HS-5 (cell line): ENCODE data around the gene LCNL1.

ENCODE experiments used
- DNase-seq: peaks from one replicate; pipeline ENCODE4 v3.0.0-alpha.2; 2012; ENCODE audit warnings: low read depth

LCNL1 gene

DNA sequence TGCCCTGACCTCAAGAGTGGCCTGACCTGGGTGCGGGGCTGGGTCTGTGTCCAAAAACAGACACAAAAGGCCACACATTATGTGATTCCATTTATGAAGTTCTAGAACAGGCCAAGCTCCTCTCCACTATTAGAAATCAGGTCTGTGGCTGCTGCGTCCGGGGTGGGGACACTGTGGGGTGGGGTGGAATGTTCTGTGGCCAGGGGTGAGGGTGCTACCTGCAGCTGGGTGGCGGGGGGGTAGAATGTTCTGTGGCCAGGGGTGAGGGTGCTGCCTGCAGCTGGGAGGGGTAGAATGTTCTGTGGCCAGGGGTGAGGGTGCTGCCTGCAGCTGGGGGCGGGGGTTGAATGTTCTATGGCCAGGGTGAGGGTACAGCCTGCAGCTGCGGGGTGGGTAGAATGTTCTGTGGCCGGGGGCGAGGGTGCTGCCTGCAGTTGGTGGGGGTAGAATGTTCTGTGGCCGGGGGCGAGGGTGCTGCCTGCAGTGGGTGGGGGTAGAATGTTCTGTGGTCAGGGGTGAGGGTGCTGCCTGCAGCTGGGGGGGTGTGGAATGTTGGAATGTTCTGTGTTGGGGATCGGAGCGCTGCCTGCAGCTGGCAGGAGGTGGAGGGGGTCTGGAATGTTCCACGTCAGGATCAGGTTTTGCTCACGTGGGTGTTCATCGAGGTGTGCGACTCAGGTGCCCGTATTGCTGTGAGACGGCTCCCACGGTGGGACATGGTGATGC, 22.4 kb upstream of the LCNL1 start:
- DNase-seq: no peak

DNA sequence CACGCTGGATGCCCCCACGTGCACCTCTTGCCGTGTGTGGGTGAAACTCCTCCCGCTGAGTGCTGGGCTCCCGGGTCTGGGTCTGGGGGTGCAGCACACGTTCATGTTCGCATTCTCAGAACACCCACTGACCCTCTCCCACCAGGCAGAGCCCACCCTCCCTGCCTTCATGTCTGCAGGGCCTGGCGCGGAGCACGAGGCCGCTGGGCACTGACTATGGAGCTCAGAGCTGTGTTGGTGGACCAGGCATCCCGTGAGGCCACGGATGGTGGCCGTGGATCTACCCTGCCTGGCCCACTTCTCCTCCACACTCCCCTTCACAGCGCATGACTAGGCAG, 21.9 kb upstream of the LCNL1 start:
- DNase-seq: no peak

DNA sequence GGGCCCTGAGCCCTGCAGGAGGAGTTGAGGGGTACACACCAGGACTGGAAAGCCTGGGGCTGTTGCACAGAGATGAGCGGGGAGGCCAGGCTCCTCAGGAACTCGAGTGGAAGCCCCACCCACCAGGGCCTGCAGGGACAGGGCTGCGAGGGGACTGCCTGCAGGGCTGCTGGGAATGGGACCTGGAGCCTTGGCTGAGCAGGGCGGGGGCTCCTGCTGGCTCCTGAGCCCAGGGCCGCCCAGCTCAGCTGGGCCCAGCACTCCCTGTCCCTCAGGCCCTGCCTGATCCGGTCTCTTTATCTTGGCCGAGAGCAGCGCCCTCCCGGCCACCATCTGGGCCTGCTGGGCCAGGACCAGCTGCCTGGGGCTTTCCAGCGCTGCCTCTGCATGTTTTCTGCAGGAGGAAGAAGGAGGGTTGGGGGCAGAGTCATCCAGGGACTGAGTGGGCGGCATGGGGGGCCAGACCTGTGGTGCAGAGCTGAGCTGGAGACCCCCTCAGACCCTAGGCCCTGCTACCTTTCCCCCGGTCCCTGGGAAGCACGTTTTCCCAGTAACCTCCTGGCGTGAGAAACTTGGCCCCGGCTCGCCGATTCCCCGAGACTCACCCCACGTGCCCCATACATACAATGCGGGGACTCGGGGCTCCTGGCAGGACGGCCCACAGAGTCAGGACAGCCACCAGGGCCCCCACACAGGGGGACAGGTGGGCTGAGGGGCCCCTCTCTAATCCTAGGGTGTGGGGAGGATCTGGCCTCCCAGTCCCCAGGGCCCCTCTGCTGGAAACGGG, 21.3 kb upstream of the LCNL1 start:
- DNase-seq: no peak

DNA sequence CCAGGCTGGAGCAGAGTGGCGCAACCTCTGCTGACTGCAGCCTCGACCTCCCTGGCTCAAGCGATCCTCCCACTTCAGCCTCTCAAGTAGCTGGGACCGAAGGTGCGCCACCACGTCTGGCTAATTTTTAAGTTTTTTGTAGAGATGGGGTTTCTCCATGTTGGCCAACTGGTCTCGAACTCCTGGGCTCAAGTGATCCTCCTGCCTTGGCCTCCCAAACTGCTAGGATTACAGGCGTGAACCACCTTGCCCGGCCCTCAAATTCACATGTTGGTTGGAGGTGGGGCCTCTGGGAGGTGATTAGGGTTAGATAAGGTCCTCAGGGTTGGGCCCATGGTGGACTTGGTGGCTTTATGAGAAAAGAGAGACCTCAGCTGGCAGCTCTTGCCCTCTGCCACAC, 20.6 kb upstream of the LCNL1 start:
- DNase-seq: no peak

DNA sequence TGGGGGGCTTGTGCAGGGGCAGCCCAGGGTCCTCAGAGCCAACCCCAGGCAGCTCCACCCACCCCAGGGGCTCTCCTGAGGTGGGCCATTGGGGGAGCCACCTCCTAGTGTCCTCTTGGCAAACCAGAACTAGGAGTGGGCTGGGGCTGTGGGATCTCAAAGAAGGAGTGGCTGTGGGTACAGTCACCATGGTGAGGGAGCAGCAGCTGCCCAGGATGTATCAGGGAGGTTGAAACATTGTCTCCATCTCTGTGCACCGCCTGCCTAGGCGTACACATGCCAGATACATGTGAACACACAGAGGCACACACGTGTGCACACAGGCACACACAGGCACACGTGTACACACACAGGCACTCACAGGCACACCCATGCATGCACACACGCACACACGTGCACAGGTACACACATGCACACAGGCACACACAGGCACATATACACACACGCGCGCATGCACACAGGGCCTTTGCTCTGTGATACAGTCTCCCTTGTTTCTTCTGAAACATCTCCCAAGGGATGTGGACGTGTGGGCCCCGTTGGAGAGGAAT, 20.0 kb upstream of the LCNL1 start:
- no peak for DNase-seq

DNA sequence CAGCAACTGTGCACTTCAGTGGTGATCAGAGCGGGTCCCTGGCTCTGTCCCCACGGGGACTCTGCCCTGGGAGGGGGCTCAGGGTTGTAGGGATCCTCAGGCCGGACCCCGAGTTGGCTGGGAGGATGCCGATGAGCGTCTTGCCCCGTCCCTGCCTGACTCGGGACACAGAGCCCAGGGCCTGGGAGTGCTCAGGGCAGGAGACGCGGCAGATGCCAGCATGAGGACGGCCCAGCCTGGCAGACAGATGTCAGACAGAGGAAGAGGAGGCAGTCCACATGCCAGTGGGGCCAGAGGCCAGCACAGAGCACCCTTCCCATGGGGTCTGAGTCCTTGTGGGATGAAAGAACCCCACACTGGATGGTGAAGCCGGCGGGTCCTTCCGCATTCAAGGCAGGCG, 19.5 kb upstream of the LCNL1 start:
- DNase-seq: no peak

DNA sequence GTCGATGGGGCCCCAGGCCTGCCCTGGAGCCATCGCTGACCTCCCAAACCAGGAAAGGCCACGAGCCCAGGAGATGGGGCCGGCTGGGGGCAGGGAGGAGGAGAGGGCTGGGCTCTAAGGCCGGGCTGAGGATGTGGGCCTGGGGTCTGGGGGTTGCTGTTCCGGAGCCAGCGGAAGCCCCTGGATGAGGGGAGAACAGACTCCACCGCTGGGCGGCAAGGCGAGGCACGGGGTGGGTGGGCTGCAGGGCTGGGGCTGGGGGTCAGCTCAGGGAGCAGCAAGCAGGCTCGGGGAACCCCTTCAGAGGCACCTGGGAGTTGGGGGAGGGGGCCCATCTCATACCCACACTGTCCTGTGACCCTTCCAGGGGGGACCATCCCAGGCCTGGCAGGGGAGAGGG, 19.0 kb upstream of the LCNL1 start:
- no peak for DNase-seq

DNA sequence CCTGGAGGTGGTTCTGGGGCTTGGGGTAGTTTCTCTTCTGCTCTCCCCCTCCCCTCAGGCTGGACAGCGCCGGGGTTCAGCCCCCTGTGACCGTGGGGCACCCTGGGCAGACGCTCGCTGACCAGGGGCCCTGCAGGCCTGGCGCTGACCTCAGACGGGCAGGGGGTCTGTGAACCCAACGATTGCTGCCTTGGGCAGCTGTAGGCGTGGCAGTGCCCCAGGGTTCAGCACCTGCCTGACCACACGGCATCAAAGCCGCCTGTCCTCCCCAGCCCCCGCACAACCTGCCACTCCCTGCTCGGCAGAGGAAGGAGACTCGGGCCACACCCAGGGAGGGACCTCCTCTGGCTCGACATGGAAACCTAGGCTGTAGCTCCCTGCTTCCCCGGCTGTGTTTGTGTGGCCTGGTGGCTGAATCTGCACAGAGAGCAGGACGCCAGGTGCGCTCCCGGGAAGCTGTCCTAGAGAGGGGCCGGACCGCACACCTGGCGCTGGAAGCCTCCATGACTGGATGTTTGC, 18.6 kb upstream of the LCNL1 start:
- no peak for DNase-seq

DNA sequence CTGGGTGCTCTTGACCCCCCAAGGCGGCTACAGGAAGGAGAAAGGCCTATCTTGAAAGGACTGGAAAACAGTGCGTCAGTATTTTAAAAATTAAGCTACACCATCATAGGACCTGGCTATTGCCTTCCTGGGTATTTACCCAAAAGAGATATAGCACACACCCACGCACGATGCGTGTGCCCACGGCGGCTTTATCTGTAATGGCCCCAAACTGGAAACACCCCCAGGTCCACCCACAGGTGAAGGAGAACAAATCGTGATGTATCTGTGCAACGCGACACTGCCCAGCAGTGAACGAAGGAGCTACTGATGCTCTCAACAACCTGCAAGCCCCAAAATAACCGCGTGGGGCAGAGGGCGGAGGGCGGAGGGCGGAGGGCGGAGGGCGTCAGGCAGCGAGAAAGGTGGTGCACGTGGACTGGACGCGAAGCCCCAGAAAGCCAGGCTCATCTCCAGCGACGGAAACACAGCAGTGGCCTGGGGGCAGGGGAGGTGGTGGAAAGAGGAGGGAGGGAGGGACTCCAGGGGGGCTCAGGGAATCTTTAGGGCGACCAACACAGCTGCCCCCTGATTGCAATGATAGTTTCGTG, 17.9 kb upstream of the LCNL1 start:
- no peak for DNase-seq

DNA sequence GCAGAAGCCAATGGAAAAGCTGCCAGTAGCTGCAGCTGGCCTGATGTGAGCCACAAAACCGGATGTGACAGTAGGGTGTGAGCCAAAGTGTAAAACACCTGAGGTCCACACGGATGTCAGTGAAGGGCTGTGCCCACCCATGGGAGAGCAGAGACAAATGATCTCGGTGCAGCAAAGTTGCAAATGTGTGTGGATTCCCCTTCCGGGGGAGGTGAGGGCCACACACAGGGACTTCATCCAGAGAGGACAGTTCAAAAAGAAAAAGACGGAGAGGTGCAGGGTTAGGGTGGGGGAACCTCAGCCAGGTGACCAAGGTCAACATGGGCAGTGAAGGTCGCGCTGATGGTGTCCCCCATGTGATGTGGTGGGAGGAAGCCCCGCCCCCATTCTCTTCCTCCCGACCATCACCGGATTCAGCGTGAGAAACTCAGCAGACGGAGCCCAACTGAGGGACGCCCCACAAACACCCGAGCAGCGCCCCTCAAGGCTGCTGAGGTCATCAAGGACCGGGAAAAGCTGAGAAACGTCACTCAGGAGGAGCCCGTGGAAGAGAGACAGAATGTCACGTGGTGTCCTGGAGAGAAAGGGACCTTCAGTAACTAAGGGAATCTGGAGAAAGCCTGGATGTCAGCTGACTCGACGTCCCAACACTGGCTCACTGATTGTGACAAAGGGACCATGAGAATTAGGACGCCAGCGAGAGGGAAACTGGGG, 16.9 kb upstream of the LCNL1 start:
- no peak for DNase-seq

DNA sequence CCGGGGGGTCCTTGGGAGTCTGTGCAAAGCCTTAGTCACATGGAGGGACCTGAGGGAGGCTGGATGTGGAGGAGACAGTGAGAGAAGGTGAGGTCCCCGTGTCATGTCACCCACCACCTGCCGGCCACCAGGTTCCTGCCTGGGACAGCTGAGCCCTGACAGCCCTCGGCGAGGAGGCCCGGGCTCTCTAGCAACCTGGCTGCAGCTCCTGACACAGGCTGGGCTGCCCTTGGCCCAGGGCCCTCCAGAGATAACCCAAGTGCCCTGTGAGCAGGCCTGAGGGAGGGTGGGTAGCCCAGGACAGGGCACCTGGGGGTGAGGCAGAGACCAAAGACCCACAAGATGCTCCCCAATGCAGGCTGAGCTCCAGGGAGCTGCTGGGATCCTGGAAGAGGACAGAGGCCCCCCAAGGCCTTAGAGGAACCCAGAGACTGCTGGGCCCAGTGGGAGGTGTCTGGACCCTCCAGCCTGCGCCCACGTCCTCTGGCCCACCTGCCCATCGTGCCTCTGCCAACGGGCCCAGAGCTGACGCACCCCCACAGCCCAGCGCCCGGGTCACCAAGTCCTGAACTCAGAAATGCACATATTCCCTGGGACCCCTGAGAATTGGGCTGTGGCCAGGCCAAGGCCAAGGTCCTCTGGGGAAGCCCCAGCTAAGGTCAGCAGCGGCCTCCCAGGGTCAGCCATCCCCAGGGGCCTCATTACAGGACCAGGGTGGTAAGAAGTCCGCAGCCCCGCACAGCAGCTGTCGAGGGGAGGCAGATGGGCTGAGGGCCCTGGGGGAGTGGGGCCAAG, 14.3 kb upstream of the LCNL1 start:
- DNase-seq: no peak

DNA sequence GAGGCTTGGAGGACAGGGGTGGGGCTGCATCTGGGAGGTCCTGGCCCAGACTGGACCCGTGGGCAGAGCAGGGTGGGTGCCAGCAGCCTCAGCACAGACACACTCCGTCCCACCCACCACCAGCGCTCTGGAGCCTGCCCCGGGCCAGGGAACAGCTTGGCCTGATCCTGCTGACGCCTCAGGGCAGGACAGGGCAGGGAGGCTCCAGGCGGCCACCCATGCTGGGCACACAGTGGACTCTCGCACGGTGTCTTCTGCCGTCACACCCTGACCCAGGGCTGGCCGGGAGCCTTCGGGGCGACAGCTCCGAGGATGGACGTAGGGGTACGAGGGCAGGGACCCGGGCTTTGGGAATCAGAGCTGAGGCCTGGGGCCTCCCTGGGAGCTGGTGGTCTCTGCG, 13.6 kb upstream of the LCNL1 start:
- DNase-seq: no peak

DNA sequence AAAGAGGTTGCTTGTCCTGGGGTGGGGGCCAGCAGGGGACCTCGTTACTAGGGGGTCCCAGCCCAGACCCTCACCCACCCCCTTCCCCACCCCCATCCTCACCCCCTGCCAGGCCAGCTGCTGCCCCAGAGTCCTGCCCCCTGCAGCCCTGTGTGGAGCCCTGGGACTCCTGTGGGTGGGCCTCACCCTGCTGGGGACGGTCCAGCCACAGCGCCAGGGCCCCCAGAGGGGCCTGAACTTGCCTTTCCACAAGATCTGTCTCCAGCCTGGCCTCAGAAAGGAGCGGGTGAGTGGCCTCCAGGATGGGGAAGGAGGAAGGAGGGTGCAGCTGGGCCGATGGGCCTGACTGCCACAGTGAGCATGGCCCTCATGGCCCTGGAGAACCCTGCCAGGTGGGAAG, 13.0 kb upstream of the LCNL1 start:
- DNase-seq: no peak

DNA sequence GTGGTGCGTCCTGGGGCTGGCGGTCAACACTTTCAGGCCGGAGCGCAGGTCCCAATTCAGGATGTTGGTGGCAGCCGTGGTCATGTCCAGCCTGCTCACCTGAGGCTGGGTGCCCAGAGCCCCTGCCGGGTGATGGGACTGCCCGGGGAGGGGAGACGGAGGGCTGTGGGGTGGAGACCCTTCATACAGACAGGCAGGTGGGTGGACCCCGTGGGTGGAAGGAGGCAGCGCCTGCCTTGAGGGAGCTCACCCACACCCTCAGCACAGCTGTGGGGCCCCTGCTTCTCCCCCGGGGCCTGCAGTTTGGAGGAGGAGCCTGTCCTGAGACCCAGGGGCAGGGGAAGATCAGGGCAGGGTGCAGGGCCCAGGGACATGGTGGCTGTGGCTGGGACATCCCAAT, 12.4 kb upstream of the LCNL1 start:
- DNase-seq: no peak

DNA sequence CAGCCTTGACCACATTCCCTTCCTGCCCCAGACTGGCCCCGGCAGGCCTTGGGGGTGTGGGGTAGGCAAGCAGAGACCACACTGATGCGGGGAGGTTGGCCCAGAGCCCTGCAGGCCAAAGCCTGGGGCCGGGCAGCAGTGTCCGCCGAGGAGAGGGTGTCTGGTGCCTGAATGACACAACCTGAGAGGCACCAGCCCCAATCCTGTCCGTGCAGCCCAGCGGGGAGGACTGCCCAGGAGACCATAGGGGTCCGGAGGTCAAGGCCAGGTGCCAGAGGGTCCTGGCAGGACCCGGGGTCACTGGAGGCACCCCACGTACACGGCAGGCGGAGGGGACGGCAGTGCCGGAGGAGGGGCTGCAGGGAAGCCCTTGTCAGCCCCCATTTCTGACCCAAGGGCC, 11.0 kb upstream of the LCNL1 start:
- no peak for DNase-seq

DNA sequence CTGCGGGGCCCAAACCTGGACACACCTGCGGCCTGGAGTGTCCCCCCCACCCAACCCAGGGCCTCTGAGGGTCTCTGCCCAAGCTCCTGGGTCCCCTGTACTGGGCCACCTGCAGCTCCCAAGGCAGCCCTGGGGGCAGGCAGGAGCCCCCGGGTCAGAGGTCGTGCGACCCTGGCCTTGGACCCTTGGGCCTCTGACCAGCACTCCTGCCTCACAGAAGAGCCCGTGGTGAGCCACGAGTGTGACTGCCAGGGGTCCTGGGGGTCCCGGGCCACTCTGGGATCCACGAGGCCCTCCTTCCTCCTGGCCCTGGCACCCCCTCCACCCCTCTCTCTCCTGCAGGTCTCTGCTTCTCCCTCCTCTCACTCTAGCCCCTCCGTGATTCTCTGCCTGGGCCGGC, 10.5 kb upstream of the LCNL1 start:
- no peak for DNase-seq

DNA sequence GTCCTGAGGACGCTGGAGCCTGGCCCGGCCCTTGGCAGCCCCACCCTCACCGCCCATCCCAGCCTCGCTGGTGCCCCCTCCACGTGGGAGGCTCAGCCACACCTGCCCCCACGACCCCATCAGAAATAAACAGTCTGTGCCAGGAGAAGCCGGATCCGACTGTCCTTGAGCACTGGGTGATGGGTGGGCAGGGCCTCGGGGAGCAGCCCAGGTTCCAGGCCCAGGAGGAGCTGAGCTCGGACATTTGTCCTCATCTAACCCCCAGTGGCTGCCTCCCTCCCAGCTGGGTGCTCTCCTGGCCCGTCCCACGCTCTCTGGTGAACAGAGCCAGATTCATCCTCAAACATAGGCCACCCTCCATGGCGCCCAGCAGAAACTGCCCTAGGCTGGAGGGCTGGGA, 10.1 kb upstream of the LCNL1 start:
- no peak for DNase-seq

DNA sequence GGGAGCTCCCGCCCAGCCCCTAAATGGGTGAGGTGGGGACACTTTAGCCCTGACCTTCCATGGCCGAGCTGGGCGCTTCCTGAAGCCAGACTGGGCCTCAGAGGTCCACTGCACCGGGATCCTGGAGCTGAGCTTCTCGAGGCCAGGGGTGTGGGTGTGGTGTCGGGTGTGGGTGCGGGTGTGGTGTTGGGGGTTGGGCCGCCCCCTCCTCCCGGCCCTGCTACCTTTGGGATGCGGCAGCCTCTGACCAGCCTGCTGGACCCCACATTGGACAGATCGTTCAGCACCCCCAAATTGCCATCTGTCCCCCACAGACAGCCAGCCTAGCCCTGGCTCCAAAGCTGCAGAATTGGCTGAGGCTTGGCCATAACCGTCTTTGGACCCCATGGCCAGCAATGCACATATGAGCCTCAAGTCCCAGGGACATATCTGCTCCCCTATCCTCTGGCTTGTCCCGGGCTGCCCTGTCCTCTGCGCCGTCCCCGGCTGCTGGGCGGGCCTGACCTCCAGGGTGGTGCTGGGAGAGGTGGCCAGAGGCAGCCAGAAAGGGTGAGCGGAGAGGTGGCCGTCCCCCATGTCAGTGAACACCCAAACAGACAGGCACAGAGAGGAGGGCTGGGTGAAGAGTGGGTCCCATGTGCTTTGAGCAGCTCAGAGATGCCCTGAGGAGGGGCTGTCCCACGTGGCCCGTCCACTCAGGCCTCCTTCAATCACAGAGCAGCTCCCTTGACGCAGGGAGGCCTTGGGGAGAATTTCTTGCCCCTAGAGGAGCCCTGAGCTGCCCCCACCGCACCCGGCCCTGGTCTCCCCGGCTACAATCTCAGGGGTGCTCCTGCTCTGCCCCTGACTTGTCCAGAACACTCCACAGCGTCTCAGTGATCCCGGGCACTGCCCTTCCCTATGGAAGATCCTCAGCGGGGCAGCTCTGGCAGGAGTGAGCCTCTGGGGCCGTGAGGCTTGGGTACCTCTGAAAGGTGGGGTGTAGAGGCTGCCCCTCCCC, 8.9 kb upstream of the LCNL1 start:
- no peak for DNase-seq

DNA sequence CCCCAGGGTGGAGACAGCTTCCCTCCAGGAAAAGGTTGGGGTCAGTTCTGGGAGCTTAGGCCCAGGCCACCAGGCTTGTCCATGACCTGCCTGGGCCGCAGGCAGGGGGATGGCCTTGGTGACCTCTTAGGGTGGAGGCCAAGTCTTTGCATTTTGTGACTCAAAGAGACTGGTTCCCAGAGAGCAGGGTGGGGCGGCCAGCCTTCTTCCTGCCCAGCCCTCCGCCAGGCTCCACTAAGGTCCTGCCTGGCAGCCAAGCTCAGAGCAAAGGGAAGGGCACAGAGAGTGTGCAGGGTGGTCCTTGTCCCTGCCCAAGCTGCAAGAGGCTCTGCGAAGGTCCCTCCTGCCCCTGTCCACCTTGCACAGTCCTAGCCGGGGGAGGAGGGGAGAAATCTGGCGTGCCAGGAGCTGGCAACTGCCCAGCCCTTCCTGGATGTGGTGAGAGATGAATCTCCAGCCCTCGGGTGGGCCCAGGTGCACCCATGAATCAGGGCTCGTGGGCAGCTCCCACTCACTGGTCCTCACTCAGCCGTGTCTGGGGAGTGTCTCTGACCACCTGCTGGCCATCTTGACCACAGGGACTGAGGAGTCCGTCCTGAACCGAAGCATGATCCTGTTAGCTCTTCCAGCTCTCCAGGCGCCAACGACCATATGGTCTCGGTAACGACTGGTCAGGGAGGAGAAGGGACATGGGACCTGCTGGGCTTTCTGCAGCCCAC, 7.8 kb upstream of the LCNL1 start:
- DNase-seq: no peak

DNA sequence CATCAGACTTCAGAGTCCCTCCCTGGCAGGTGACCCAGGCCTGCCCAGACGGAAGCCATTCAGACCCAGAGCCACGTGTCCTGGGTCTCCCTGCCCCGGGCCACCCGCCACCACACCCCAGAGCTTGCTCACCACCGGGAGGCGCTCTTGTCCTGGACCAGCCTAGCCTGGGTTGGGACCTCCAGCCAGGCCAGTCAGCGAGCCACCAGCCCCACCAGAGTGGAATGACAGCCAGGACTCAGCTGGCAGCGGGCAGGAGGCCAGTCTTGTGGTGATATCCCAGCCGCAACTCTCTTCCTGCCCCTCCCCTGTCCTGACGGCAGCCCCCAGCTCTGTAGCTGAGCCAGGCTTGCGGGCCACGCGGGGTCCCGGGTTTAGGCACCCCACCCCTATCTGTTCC, 7.1 kb upstream of the LCNL1 start:
- DNase-seq: no peak
